HG03103 (cell line): ENCODE results near the gene RERE.

Source experiments
- ATAC-seq: cut with Tn5 transposase; IDR thresholded peaks from one replicate; pipeline ENCODE4 v1.9.1; 2021; ENCODE audit warnings: low read depth; ENCODE audit not compliant: unreplicated experiment

RERE gene

GRCh38 chr1:8495928-8496401, 321.5 kb downstream of the RERE start:
- no peak for ATAC-seq

DNA sequence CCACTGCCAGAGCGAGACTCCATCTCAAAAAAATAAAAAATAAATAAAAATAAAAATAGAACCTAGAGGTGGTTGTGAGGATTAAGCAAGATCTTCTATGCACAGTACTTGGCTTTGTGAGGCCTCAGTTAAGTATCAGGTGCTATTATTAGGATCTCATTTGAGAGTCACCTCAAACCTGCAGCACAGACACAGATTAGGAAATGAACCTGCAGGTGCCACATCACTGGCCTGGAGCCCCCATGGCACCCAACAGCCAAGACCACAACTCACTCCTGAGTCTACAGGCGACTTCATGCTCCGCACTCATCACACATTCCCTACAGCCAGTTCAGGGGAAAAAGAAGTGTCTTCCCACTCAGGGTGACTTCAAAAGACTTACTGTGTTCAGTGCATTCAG, 322.8 kb downstream of the RERE start:
- no peak for ATAC-seq

DNA sequence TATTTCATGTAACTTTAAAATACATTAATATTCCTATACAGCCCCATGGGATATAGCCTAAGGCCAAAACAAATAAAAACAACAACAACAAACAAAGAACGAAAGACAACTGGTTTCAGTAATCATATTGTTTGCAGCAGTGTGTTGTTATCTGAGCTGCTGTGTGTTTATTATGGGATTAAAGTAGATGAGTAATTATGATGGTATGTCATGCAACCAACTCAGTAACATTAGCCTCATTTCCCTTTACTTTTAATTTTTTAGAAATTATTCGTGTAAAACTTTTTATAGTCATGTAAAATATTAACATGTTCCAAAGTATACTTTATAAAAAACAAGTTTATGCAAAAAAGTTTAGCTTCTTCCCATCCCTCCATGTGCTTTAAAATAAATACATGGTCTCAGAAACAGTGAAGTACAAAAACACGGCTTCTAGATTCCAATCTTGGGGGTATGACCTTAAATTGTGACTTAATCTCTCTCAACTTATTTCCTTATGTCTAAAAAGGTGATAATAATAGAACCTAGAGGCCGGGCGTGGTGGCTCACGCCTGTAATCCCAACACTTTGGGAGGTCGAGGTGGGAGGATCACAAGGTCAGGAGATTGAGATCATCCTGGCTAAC, 323.4 kb downstream of the RERE start:
- no peak for ATAC-seq

GRCh38 chr1:8487249-8487648, 330.2 kb downstream of the RERE start:
- no peak for ATAC-seq

- no peak for ATAC-seq
Observed at GRCh38 chr1:8486047-8486446, 331.4 kb downstream of the RERE start.

DNA sequence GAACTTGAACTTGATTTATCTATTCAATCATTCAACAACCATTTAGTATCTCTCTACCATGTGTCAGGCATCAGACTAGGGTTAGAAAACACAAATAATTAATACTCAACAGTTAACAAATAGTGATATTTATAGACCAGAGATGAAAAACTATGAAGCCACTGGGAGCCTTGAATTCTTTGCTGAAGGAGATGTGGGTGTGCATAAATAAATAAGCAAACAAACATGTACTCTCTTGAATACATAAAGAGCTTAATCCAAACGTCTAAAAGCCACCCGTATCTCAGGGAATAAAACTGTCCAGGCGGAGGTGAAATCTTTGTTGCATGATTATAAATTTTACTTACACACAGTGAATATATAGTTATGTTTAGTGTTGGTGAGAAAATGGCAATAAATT, 333.9 kb downstream of the RERE start:
- no peak for ATAC-seq

DNA sequence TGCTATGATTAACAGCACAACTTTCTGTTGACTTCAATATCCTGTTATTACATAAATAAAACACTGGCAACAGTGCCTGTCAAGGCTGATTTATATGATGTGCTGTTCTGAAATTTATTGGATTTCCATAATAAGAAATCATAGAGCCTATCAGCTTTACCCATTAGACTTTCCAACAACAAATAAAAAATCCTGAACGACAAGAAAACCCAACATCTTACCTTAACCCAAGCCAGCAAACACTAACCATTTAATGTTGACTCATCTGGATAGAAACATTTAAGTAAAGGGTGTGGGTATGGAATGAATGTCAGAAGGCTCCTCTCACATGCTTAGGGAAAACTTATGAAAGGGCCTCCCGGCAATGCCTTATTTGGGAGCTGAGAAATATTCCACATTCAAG, 334.5 kb downstream of the RERE start:
- no peak for ATAC-seq

GRCh38 chr1:8481650-8482380, 335.6 kb downstream of the RERE start:
- ATAC-seq, result no peak

GRCh38 chr1:8478566-8478965, 338.9 kb downstream of the RERE start:
- ATAC-seq, result no peak

GRCh38 chr1:8477983-8478362, 339.5 kb downstream of the RERE start:
- no peak for ATAC-seq

- peak; percentile 45 for ATAC-seq
Observed at GRCh38 chr1:8477166-8477982, 340.1 kb downstream of the RERE start.

- ATAC-seq, result no peak
Observed at GRCh38 chr1:8476006-8476405, 341.4 kb downstream of the RERE start.

DNA sequence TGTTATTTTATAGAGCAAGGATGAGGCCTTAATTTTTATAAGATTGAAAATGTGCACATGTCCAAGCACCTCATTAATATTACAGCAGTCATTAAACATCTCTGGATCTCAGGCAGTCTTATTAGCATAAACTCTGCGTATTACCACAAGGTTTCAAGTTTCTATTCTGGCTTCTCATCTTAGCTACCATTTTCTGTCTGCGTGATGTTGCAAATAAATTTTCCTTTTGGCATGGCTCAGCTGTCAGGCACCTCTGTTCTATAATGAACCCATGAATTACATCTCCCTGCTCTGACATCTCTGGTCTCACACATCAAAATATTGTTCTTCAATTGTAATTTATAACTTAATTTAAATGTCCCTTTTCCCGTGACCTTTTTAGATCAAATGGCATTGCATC, 343.1 kb downstream of the RERE start:
- no peak for ATAC-seq

GRCh38 chr1:8473891-8474300, 343.5 kb downstream of the RERE start:
- no peak for ATAC-seq

GRCh38 chr1:8473121-8473875, 344.1 kb downstream of the RERE start:
- ATAC-seq, result no peak

DNA sequence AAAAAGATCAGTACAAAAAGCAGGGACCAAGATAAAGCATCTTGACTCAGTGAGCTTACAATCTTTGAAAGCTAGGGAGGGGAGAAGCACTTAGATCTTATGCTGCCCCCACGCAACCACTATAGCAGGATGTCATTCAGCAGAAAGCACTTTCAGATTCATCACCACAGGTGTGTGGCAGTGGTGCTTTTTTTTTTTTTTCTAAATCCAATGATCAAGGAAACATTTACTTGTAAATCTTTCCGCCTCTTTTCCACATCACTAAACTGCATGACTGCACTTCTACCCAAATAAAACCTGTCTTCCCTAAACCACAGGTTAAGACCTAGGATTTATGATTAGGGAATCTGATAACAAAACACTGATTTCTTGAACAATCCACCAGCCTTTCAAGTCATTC, 344.8 kb downstream of the RERE start:
- peak; percentile 51 for ATAC-seq

DNA sequence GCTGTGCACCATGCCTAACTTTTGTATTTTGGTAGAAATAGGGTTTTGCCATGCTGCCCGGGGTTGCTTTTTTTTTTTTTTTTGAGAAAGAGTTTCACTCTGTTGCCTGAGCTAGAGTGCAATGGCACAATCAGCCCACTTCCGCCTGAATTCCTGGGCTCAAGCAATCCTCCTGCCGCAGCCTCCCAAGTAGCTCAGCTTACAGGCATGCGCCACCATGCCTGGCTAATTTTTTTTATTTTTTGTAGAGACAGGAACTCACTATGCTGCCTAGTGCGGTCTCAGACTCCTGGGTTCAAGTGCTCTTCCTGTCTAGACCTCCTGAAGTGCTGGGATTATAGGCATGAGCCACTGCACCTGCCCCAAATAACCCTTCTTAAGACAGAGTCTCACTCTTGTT, 346.0 kb downstream of the RERE start:
- ATAC-seq, result no peak

GRCh38 chr1:8468751-8469150, 348.7 kb downstream of the RERE start:
- no peak for ATAC-seq

DNA sequence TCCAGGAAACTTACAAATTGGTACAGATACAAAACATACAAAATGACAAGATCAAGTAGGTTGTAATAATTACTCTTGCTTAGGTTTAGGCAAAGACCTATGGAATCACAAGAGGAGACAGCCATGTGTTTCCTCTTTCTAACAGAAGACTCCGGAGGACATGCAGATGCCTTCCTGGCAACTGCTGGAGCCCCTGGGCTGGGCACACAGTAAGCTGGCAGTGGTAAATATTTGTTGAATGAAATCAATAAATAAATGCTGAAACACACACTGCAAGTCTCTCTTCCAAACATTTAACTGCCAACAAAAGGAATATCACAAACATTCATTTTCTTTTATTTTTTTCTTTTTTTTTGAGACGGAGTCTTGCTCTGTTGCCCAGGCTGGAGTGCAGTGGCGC, 350.1 kb downstream of the RERE start:
- no peak for ATAC-seq

DNA sequence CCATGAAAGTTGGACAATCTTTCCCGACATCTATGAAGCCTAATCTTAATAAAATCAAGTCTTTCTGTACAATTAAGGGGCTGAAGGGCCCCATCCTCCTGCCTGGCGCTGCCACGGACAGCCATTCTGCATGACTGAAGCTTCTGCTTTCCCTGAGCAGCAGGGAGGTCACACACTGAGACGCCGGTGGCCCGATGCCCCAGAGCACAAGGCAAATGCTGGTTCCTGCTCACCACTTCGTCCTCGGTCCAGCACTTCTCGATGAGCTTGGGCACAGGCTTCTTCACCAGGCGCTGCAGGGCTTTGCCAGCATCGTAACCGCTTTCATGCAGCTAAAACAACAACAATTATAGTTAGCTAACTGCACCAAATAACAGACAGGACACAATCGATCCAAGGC, 351.7 kb downstream of the RERE start:
- ATAC-seq, result no peak

GRCh38 chr1:8465013-8465412, 352.4 kb downstream of the RERE start:
- ATAC-seq, result no peak
